GM23338 (cell line): Measurements from ENCODE around the gene CAMTA1. TPM values are rescaled to one million over a fixed set of nuclear protein-coding genes. Genes with fewer than 3 reads are reported as not detected.

Experiments used
- CREB1 ChIP-seq: fragments of 250-450 bp; sonication (Bioruptor Pico); IDR thresholded peaks from 2 replicates; pipeline ENCODE4 v1.5.0; 2020; ENCODE audit warnings: low read depth, mild to moderate bottlenecking, moderate library complexity
- EZH2phosphoT487 ChIP-seq: fragments of 200-600 bp; sonication (generic); IDR thresholded peaks from one replicate; pipeline ENCODE4 v1.8.1; 2018; ENCODE audit warnings: antibody characterized with exemption; ENCODE audit not compliant: unreplicated experiment
- JUNB ChIP-seq: IDR thresholded peaks from one replicate; pipeline ENCODE4 v1.6.1; 2016; ENCODE audit warnings: antibody characterized with exemption; ENCODE audit not compliant: unreplicated experiment
- NANOG ChIP-seq: IDR thresholded peaks from 2 replicates; pipeline ENCODE4 v1.6.1; 2016; ENCODE audit warnings: antibody characterized with exemption, borderline replicate concordance
- POLR2AphosphoS5 ChIP-seq: IDR thresholded peaks from 2 replicates; pipeline ENCODE4 v1.6.1; 2016; ENCODE audit warnings: antibody characterized with exemption, low read depth
- STAT1 ChIP-seq: IDR thresholded peaks from one replicate; pipeline ENCODE4 v1.6.1; 2016; ENCODE audit warnings: antibody characterized with exemption; ENCODE audit not compliant: unreplicated experiment
- ZNF331 ChIP-seq: fragments of 250-450 bp; sonication (Bioruptor Pico); IDR thresholded peaks from 2 replicates; pipeline ENCODE4 v1.5.0; 2020; ENCODE audit warnings: low read depth, mild to moderate bottlenecking, moderate library complexity
- polyA plus RNA-seq: library from polyadenylated mRNA; unstranded; fragments of >200 nt; fragmentation: Nextera tagmentation; extraction: Ambion mirVana; gene quantifications from 2 replicates; pipeline ENCODE4 v1.2.1, GENCODE V29; 2016
- total RNA-seq: library from RNA; depleted of rRNA; stranded (reverse); fragments of >200 nt; shearing (Covaris generic); gene quantifications from 2 replicates; pipeline ENCODE4 v1.2.3, GENCODE V29; 2014
- TF ChIP-seq, protein P1 (sequence below): fragments of 250-450 bp; sonication (Bioruptor Pico); IDR thresholded peaks from 2 replicates; pipeline ENCODE4 v1.5.0; 2020; ENCODE audit warnings: mild to moderate bottlenecking, moderate library complexity
- TF ChIP-seq, protein P2 (sequence below), 2 experiments: fragments of 200-600 bp in 1 of 2; sonication (generic) in 1 of 2; conservative IDR thresholded peaks; 2 replicates each; pipeline versions ENCODE4 v1.5.1 to v1.6.1; 2016 to 2017; ENCODE audit warnings: antibody characterized with exemption in 2 of 2, low read depth in 2 of 2, mild to moderate bottlenecking in 2 of 2, moderate library complexity in 1 of 2

The CAMTA1 gene
- total and polyA plus RNA-seq, 2 experiments from 2014 or later = 115 to 519 TPM

DNA sequence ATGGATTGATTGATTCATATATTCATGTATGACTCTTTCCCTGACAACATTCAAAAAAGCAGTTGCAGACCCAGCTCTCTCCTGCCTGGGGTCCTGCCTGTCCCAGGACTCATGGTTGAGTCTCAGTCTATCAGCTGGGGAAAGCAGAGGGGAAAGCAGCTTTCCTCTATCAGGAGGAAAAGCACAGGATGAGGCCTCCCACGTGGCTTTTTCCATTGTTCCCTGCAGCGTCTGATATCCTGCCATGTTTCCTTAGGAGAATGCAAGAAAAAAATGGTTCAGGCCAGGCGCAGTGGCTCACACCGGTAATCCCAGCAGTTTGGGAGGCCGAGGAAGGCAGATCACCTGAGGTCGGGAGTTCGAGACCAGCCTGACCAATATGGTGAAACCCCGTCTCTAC, 852.8 kb downstream of the CAMTA1 start (continued):
- TF ChIP-seq, protein P1, sequence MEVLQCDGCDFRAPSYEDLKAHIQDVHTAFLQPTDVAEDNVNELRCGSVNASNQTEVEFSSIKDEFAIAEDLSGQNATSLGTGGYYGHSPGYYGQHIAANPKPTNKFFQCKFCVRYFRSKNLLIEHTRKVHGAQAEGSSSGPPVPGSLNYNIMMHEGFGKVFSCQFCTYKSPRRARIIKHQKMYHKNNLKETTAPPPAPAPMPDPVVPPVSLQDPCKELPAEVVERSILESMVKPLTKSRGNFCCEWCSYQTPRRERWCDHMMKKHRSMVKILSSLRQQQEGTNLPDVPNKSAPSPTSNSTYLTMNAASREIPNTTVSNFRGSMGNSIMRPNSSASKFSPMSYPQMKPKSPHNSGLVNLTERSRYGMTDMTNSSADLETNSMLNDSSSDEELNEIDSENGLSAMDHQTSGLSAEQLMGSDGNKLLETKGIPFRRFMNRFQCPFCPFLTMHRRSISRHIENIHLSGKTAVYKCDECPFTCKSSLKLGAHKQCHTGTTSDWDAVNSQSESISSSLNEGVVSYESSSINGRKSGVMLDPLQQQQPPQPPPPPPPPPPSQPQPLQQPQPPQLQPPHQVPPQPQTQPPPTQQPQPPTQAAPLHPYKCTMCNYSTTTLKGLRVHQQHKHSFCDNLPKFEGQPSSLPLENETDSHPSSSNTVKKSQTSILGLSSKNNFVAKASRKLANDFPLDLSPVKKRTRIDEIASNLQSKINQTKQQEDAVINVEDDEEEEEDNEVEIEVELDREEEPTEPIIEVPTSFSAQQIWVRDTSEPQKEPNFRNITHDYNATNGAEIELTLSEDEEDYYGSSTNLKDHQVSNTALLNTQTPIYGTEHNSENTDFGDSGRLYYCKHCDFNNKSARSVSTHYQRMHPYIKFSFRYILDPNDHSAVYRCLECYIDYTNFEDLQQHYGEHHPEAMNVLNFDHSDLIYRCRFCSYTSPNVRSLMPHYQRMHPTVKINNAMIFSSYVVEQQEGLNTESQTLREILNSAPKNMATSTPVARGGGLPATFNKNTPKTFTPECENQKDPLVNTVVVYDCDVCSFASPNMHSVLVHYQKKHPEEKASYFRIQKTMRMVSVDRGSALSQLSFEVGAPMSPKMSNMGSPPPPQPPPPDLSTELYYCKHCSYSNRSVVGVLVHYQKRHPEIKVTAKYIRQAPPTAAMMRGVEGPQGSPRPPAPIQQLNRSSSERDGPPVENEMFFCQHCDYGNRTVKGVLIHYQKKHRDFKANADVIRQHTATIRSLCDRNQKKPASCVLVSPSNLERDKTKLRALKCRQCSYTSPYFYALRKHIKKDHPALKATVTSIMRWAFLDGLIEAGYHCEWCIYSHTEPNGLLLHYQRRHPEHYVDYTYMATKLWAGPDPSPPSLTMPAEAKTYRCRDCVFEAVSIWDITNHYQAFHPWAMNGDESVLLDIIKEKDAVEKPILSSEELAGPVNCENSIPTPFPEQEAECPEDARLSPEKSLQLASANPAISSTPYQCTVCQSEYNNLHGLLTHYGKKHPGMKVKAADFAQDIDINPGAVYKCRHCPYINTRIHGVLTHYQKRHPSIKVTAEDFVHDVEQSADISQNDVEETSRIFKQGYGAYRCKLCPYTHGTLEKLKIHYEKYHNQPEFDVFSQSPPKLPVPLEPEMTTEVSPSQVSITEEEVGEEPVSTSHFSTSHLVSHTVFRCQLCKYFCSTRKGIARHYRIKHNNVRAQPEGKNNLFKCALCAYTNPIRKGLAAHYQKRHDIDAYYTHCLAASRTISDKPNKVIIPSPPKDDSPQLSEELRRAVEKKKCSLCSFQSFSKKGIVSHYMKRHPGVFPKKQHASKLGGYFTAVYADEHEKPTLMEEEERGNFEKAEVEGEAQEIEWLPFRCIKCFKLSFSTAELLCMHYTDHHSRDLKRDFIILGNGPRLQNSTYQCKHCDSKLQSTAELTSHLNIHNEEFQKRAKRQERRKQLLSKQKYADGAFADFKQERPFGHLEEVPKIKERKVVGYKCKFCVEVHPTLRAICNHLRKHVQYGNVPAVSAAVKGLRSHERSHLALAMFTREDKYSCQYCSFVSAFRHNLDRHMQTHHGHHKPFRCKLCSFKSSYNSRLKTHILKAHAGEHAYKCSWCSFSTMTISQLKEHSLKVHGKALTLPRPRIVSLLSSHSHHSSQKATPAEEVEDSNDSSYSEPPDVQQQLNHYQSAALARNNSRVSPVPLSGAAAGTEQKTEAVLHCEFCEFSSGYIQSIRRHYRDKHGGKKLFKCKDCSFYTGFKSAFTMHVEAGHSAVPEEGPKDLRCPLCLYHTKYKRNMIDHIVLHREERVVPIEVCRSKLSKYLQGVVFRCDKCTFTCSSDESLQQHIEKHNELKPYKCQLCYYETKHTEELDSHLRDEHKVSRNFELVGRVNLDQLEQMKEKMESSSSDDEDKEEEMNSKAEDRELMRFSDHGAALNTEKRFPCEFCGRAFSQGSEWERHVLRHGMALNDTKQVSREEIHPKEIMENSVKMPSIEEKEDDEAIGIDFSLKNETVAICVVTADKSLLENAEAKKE (CRISPR knock-in tag) = no peak
- TF ChIP-seq JUNB = no peak
- no peak for TF ChIP-seq STAT1
- TF ChIP-seq POLR2AphosphoS5 = no peak
- TF ChIP-seq NANOG = no peak
- TF ChIP-seq, protein P2, sequence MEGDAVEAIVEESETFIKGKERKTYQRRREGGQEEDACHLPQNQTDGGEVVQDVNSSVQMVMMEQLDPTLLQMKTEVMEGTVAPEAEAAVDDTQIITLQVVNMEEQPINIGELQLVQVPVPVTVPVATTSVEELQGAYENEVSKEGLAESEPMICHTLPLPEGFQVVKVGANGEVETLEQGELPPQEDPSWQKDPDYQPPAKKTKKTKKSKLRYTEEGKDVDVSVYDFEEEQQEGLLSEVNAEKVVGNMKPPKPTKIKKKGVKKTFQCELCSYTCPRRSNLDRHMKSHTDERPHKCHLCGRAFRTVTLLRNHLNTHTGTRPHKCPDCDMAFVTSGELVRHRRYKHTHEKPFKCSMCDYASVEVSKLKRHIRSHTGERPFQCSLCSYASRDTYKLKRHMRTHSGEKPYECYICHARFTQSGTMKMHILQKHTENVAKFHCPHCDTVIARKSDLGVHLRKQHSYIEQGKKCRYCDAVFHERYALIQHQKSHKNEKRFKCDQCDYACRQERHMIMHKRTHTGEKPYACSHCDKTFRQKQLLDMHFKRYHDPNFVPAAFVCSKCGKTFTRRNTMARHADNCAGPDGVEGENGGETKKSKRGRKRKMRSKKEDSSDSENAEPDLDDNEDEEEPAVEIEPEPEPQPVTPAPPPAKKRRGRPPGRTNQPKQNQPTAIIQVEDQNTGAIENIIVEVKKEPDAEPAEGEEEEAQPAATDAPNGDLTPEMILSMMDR (conservative IDR thresholded peaks at IDR 0.05; ENCODE audit: low read depth in 2 of 2) = no peak
- TF ChIP-seq EZH2phosphoT487 = no peak
- no peak for TF ChIP-seq ZNF331 (CRISPR knock-in tag)
- TF ChIP-seq CREB1 (CRISPR knock-in tag) = no peak
